ENCODE results near the gene OAS2. TPM values are rescaled to one million over a fixed set of nuclear protein-coding genes. Genes with fewer than 3 reads are reported as not detected.

OAS2 gene
- total and polyA plus RNA-seq, 2 of the 8 experiments (the other 6 are each of a cell fraction or from before 2014, with no cell fraction given): 0.06 TPM; not detected in 1

- TF ChIP-seq CREB1 (IDR thresholded peaks at IDR 0.05) (no peak), JUN (IDR thresholded peaks at IDR 0.05; ENCODE audit: low read depth, low read length) (no peak), GABPA (IDR thresholded peaks at IDR 0.05; ENCODE audit: borderline replicate concordance, insufficient read depth, low read length) (no peak), POLR2AphosphoS5 (IDR thresholded peaks at IDR 0.05; ENCODE audit: low read depth, low read length) (no peak), SRF (IDR thresholded peaks at IDR 0.05; ENCODE audit: low read depth, low read length) (no peak), EZH2 (IDR thresholded peaks at IDR 0.05; ENCODE audit: low read depth, low read length, severe bottlenecking) (no peak), CTBP2 (IDR thresholded peaks at IDR 0.05; ENCODE audit: borderline replicate concordance, insufficient read depth, insufficient read length, low read length) (no peak), SUZ12 (IDR thresholded peaks at IDR 0.05; ENCODE audit: low read length) (no peak), SP2 (IDR thresholded peaks at IDR 0.05; ENCODE audit: low read length) (no peak)
Measured at GRCh38 chr12:113056381-113056630, 78.0 kb downstream of the OAS2 start (continued).
